A673 (cell line): ENCODE data around the gene GADL1.

Experiments
- EZH2 ChIP-seq: fragments of 200-600 bp; sonication (generic); IDR thresholded peaks from 2 replicates; pipeline ENCODE4 v1.6.1; 2017; ENCODE audit warnings: borderline replicate concordance, low read depth, mild to moderate bottlenecking, mixed read lengths, antibody characterized with exemption, low read length; ENCODE audit not compliant: poor library complexity, severe bottlenecking
- TF ChIP-seq, protein P1 (sequence below): fragments of 300-800, 200-600 bp; sonication (generic); conservative IDR thresholded peaks from 2 replicates; pipeline ENCODE4 v1.5.1; 2017; ENCODE audit warnings: low read depth, mild to moderate bottlenecking, antibody characterized with exemption, low read length, moderate library complexity, mixed read lengths

DNA sequence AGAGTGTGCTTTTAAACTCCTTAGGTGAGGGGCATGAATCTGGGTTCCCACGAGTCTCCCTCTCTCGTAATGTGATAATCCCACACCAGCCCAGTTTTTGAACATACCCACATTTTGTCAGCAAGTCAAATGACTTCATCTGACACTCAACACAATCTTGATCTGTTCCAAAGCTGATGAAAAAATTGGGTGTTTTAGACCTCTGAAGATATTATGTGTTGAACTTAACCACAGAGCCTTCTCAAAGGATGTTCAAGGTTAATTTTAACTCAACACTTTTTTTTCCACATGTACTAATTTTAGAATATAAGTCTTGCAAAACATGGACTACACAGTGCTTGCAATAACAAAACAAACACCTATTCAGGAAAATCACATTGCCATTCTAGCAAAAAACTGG, 164.9 kb downstream of the GADL1 start:
- TF ChIP-seq, protein P1, sequence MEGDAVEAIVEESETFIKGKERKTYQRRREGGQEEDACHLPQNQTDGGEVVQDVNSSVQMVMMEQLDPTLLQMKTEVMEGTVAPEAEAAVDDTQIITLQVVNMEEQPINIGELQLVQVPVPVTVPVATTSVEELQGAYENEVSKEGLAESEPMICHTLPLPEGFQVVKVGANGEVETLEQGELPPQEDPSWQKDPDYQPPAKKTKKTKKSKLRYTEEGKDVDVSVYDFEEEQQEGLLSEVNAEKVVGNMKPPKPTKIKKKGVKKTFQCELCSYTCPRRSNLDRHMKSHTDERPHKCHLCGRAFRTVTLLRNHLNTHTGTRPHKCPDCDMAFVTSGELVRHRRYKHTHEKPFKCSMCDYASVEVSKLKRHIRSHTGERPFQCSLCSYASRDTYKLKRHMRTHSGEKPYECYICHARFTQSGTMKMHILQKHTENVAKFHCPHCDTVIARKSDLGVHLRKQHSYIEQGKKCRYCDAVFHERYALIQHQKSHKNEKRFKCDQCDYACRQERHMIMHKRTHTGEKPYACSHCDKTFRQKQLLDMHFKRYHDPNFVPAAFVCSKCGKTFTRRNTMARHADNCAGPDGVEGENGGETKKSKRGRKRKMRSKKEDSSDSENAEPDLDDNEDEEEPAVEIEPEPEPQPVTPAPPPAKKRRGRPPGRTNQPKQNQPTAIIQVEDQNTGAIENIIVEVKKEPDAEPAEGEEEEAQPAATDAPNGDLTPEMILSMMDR, result no peak
- TF ChIP-seq EZH2, result no peak
